Measurements from ENCODE around the gene MUC5AC. TPM values are rescaled to one million over a fixed set of nuclear protein-coding genes. Genes with fewer than 3 reads are reported as not detected.
"Not testable (repeated sequence)": the region's sequence is repeated elsewhere in the genome, so short reads cannot be mapped to it uniquely, and the experiment has no call there.

MUC5AC gene
- total RNA-seq, 4 donors from 2014 or later: not detected

DNA sequence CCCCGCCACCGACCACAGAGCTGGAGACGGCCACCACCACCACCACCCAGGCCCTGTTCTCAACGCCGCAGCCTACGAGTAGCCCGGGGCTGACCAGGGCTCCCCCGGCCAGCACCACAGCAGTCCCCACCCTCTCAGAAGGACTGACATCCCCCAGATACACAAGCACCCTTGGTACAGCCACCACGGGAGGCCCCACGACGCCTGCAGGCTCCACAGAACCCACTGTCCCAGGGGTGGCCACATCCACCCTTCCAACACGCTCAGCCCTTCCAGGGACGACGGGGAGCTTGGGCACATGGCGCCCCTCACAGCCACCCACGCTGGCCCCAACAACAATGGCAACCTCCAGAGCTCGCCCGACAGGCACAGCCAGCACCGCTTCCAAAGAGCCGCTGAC lies 84.0 kb downstream of the MUC5AC start:
- Histone ChIP-seq H3K4me1 (no peaks in the 10 kb centered on the region), H3K27ac (no peak overlapping the region), H3K4me3 (no peak overlapping the region), H3K36me3 (no peaks in the 10 kb centered on the region), H3K27me3 (no peaks in the 10 kb centered on the region), H3K9me3 (no peaks in the 10 kb centered on the region)
- TF ChIP-seq, protein P1, sequence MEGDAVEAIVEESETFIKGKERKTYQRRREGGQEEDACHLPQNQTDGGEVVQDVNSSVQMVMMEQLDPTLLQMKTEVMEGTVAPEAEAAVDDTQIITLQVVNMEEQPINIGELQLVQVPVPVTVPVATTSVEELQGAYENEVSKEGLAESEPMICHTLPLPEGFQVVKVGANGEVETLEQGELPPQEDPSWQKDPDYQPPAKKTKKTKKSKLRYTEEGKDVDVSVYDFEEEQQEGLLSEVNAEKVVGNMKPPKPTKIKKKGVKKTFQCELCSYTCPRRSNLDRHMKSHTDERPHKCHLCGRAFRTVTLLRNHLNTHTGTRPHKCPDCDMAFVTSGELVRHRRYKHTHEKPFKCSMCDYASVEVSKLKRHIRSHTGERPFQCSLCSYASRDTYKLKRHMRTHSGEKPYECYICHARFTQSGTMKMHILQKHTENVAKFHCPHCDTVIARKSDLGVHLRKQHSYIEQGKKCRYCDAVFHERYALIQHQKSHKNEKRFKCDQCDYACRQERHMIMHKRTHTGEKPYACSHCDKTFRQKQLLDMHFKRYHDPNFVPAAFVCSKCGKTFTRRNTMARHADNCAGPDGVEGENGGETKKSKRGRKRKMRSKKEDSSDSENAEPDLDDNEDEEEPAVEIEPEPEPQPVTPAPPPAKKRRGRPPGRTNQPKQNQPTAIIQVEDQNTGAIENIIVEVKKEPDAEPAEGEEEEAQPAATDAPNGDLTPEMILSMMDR (IDR thresholded peaks at IDR 0.05 in 4 of 5, conservative IDR thresholded peaks at IDR 0.05 in 1 of 5): no peak
- no peak for TF ChIP-seq POLR2A (IDR thresholded peaks at IDR 0.05)
- intact Hi-C loops (cut with DNase I; ENCODE audit: low total_unique reads) (no loop called here), in situ Hi-C loops (cut with MboI; ENCODE audit: low sequenced_read_pairs in 4 of 4) (no loop called here)
- ATAC-seq (no peak), DNase-seq (no peak)

DNA sequence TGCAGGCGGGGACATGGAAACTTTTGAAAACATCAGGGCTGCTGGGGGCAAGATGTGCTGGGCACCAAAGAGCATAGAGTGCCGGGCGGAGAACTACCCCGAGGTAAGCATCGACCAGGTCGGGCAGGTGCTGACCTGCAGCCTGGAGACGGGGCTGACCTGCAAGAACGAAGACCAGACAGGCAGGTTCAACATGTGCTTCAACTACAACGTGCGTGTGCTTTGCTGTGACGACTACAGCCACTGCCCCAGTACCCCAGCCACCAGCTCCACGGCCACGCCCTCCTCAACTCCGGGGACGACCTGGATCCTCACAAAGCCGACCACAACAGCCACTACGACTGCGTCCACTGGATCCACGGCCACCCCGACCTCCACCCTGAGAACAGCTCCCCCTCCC lies 84.5 kb downstream of the MUC5AC start:
- in situ Hi-C loops (cut with MboI; ENCODE audit: low sequenced_read_pairs in 4 of 4): no loop called here
- no peak for ATAC-seq
- no peak for DNase-seq
- TF ChIP-seq POLR2A (IDR thresholded peaks at IDR 0.05): no peak
- TF ChIP-seq, protein P1 (IDR thresholded peaks at IDR 0.05 in 4 of 5, conservative IDR thresholded peaks at IDR 0.05 in 1 of 5): no peak
- Histone ChIP-seq H3K4me3 (no peak overlapping the region), H3K9me3 (no peaks in the 10 kb centered on the region), H3K36me3 (no peaks in the 10 kb centered on the region), H3K27me3 (no peaks in the 10 kb centered on the region), H3K27ac (no peak overlapping the region), H3K4me1 (no peaks in the 10 kb centered on the region)
- intact Hi-C loops (cut with DNase I; ENCODE audit: low total_unique reads): no loop called here

DNA sequence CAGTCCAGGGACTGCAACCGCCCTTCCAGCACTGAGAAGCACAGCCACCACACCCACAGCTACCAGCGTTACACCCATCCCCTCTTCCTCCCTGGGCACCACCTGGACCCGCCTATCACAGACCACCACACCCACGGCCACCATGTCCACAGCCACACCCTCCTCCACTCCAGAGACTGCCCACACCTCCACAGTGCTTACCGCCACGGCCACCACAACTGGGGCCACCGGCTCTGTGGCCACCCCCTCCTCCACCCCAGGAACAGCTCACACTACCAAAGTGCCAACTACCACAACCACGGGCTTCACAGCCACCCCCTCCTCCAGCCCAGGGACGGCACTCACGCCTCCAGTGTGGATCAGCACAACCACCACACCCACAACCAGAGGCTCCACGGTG lies 85.0 kb downstream of the MUC5AC start:
- ATAC-seq; DNase-seq; H3K4me1 ChIP-seq; H3K36me3 ChIP-seq; intact Hi-C loops (cut with DNase I; ENCODE audit: low total_unique reads); in situ Hi-C loops (cut with MboI; ENCODE audit: low sequenced_read_pairs in 4 of 4); H3K4me3 ChIP-seq; H3K27ac ChIP-seq; H3K27me3 ChIP-seq; H3K9me3 ChIP-seq: not testable (repeated sequence)

DNA sequence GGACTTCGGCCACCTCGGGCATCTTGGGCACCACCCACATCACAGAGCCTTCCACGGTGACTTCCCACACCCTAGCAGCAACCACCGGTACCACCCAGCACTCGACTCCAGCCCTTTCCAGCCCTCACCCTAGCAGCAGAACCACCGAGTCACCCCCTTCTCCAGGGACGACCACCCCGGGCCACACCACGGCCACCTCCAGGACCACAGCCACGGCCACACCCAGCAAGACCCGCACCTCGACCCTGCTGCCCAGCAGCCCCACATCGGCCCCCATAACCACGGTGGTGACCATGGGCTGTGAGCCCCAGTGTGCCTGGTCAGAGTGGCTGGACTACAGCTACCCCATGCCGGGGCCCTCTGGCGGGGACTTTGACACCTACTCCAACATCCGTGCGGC lies 85.8 kb downstream of the MUC5AC start:
- intact Hi-C loops (cut with DNase I; ENCODE audit: low total_unique reads); H3K36me3 ChIP-seq; H3K4me1 ChIP-seq; H3K27ac ChIP-seq; DNase-seq; H3K27me3 ChIP-seq; H3K9me3 ChIP-seq; in situ Hi-C loops (cut with MboI; ENCODE audit: low sequenced_read_pairs in 4 of 4); ATAC-seq; H3K4me3 ChIP-seq: not testable (repeated sequence)

DNA sequence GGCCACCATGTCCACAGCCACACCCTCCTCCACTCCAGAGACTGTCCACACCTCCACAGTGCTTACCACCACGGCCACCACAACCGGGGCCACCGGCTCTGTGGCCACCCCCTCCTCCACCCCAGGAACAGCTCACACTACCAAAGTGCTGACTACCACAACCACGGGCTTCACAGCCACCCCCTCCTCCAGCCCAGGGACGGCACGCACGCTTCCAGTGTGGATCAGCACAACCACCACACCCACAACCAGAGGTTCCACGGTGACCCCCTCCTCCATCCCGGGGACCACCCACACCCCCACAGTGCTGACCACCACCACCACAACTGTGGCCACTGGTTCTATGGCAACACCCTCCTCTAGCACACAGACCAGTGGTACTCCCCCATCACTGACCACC lies 86.8 kb downstream of the MUC5AC start:
- H3K9me3 ChIP-seq; H3K4me1 ChIP-seq; H3K27ac ChIP-seq; ATAC-seq; in situ Hi-C loops (cut with MboI; ENCODE audit: low sequenced_read_pairs in 4 of 4); DNase-seq; intact Hi-C loops (cut with DNase I; ENCODE audit: low total_unique reads); H3K4me3 ChIP-seq; H3K36me3 ChIP-seq; H3K27me3 ChIP-seq: not testable (repeated sequence)

DNA sequence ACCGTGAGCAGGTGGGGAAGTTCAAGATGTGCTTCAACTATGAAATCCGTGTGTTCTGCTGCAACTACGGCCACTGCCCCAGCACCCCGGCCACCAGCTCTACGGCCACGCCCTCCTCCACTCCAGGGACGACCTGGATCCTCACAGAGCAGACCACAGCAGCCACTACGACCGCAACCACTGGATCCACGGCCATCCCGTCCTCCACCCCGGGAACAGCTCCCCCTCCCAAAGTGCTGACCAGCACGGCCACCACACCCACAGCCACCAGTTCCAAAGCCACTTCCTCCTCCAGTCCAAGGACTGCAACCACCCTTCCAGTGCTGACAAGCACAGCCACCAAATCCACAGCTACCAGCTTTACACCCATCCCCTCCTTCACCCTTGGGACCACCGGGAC lies 88.0 kb downstream of the MUC5AC start:
- H3K27ac ChIP-seq; DNase-seq; in situ Hi-C loops (cut with MboI; ENCODE audit: low sequenced_read_pairs in 4 of 4); ATAC-seq; H3K9me3 ChIP-seq; H3K4me3 ChIP-seq; H3K27me3 ChIP-seq; H3K4me1 ChIP-seq; H3K36me3 ChIP-seq; intact Hi-C loops (cut with DNase I; ENCODE audit: low total_unique reads): not testable (repeated sequence)

DNA sequence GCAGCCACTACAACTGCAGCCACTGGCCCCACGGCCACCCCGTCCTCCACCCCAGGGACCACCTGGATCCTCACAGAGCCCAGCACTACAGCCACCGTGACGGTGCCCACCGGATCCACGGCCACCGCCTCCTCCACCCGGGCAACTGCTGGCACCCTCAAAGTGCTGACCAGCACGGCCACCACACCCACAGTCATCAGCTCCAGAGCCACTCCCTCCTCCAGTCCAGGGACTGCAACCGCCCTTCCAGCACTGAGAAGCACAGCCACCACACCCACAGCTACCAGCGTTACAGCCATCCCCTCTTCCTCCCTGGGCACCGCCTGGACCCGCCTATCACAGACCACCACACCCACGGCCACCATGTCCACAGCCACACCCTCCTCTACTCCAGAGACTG lies 88.5 kb downstream of the MUC5AC start:
- DNase-seq; intact Hi-C loops (cut with DNase I; ENCODE audit: low total_unique reads); H3K9me3 ChIP-seq; H3K4me1 ChIP-seq; in situ Hi-C loops (cut with MboI; ENCODE audit: low sequenced_read_pairs in 4 of 4); H3K36me3 ChIP-seq; H3K27ac ChIP-seq; H3K4me3 ChIP-seq; ATAC-seq; H3K27me3 ChIP-seq: not testable (repeated sequence)

DNA sequence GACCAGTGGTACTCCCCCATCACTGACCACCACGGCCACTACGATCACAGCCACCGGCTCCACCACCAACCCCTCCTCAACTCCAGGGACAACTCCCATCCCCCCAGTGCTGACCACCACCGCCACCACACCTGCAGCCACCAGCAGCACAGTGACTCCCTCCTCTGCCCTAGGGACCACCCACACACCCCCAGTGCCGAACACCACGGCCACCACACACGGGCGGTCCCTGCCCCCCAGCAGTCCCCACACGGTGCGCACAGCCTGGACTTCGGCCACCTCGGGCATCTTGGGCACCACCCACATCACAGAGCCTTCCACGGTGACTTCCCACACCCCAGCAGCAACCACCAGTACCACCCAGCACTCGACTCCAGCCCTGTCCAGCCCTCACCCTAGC lies 89.3 kb downstream of the MUC5AC start:
- ATAC-seq; in situ Hi-C loops (cut with MboI; ENCODE audit: low sequenced_read_pairs in 4 of 4); H3K9me3 ChIP-seq; H3K4me3 ChIP-seq; H3K36me3 ChIP-seq; H3K27me3 ChIP-seq; H3K27ac ChIP-seq; H3K4me1 ChIP-seq; DNase-seq; intact Hi-C loops (cut with DNase I; ENCODE audit: low total_unique reads): not testable (repeated sequence)

DNA sequence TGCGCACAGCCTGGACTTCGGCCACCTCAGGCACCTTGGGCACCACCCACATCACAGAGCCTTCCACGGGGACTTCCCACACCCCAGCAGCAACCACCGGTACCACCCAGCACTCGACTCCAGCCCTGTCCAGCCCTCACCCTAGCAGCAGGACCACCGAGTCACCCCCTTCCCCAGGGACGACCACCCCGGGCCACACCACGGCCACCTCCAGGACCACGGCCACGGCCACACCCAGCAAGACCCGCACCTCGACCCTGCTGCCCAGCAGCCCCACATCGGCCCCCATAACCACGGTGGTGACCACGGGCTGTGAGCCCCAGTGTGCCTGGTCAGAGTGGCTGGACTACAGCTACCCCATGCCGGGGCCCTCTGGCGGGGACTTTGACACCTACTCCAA lies 91.2 kb downstream of the MUC5AC start:
- H3K36me3 ChIP-seq; H3K4me1 ChIP-seq; intact Hi-C loops (cut with DNase I; ENCODE audit: low total_unique reads); H3K27ac ChIP-seq; ATAC-seq; H3K27me3 ChIP-seq; in situ Hi-C loops (cut with MboI; ENCODE audit: low sequenced_read_pairs in 4 of 4); DNase-seq; H3K4me3 ChIP-seq; H3K9me3 ChIP-seq: not testable (repeated sequence)

DNA sequence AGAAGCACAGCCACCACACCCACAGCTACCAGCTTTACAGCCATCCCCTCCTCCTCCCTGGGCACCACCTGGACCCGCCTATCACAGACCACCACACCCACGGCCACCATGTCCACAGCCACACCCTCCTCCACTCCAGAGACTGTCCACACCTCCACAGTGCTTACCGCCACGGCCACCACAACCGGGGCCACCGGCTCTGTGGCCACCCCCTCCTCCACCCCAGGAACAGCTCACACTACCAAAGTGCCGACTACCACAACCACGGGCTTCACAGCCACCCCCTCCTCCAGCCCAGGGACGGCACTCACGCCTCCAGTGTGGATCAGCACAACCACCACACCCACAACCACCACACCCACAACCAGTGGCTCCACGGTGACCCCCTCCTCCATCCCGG lies 92.7 kb downstream of the MUC5AC start:
- H3K4me1 ChIP-seq; H3K9me3 ChIP-seq; H3K36me3 ChIP-seq; H3K27ac ChIP-seq; DNase-seq; H3K4me3 ChIP-seq; intact Hi-C loops (cut with DNase I; ENCODE audit: low total_unique reads); ATAC-seq; H3K27me3 ChIP-seq: not testable (repeated sequence)
- in situ Hi-C loops (cut with MboI; ENCODE audit: low sequenced_read_pairs in 4 of 4): loop anchor here in 1 of 4 donors (25.0 kb wide), 1 partner anchor 262 kb away; no protein-coding TSS in a partner anchor

Measured in gastrocnemius medialis (tissue), 4 donors.